ENCODE data around the gene AP1G1. TPM values are rescaled to one million over a fixed set of nuclear protein-coding genes. Genes with fewer than 3 reads are reported as not detected.

Gene AP1G1
- 72.7 and 73.0 TPM in 2 replicates for total RNA-seq
- long read RNA-seq, full-length matches to known transcripts: 43 of 102 reads
- long read RNA-seq, partial matches to known transcripts: 24 of 102 reads
- long read RNA-seq, other reads (novel, unspliced or antisense): 35 of 102 reads

DNA sequence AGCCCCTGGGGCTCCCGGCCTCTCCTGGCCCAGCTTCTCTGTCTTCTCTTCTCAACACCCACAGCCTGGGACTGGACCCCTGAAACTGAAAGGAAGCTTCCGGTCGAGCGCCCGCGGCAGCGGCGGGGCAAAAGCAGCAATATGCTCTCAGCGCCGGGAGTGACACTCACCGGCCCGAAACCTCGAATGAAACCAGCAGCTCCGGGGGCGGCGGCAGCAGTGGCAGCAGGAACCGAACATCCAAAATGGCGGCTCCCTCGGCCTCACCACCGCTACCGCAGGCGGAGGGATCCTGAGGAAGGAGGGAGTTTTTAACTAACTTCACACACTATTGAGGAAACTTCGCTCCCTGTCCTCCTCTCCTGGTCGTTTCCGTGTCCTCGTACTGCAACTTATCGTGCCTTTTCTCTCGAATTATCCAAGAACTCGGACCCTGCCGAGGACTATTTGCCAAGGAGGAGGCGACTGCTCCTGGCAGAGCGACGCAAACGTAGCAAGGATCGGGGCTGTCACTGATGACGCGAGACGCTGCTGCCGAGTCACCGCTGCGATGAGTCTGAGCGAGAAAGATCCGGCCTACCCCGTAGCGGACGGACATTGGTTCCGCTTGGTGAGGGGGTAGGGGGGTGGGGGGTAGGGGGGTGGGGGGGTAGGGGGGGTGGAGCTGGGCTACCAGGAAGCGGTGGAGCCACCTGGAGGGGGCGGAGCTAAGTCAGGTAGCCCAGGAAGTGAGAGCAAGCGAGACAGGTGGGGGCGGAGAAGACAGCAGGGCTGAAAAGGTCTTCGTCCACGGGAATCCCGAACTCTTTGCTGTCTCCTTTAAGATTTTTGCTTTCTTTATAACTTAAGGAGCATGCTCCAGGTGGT, at the start of gene AP1G1:
TSS of gene AP1G1 (minus strand) at position 242 of the 867 bp plus-strand sequence. CDS start 19,355 bp downstream, outside the sequence.
- Mint-ChIP-seq H3K36me3 (ENCODE audit: unreplicated experiment) (no peaks in the 10 kb centered on the region), H3K9me3 (ENCODE audit: unreplicated experiment) (no peaks in the 10 kb centered on the region)

DNA sequence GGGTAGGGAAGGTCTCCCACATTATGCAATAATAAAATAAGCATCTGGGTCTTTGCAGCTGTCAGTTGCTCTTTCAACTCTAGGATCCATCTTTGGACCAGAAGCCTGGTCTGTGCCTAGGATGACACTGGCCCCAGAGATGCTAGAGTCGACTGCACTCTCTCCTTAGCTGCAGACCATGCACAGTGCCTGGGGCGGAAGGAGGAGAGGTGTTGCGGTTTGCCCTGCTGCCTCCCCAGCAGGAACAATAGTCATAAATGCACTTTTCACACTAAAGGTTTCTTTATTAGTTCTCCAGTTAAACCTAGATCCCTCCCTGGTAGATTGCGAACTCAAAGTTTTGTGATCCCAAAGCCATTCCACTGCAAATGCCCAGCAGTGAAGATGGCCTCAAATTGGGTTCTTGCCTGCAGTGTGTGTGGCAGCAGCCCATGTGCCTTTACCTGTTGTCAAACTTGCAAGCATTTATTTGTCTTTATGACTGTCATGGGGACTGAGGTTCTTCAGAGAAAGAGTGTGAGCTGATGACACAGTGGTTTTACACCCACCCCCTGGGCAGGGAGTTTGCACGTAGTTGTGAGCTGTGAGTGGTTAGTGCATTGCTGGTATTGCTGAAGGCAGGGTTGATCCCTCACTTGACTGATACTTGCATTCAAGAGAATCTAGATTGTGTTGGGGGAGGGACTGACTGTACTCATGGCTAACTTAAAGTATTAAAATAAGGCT, 47.5 kb upstream of the AP1G1 start:
- H3K36me3 Mint-ChIP-seq (ENCODE audit: unreplicated experiment): peaks cover 27% of the 10 kb centered on the region
- no peak for DNase-seq (ENCODE audit: extremely low spot score, unreplicated experiment)
- H3K4me1 Mint-ChIP-seq (ENCODE audit: unreplicated experiment): peaks cover 5% of the 10 kb centered on the region
- no peak overlapping the region for H3K4me3 Mint-ChIP-seq (ENCODE audit: unreplicated experiment)
- no peaks in the 10 kb centered on the region for H3K27me3 Mint-ChIP-seq (ENCODE audit: unreplicated experiment)
- no peaks in the 10 kb centered on the region for H3K9me3 Mint-ChIP-seq (ENCODE audit: unreplicated experiment)
- H3K27ac Mint-ChIP-seq (ENCODE audit: unreplicated experiment): no peak overlapping the region
- TF ChIP-seq, protein P1, sequence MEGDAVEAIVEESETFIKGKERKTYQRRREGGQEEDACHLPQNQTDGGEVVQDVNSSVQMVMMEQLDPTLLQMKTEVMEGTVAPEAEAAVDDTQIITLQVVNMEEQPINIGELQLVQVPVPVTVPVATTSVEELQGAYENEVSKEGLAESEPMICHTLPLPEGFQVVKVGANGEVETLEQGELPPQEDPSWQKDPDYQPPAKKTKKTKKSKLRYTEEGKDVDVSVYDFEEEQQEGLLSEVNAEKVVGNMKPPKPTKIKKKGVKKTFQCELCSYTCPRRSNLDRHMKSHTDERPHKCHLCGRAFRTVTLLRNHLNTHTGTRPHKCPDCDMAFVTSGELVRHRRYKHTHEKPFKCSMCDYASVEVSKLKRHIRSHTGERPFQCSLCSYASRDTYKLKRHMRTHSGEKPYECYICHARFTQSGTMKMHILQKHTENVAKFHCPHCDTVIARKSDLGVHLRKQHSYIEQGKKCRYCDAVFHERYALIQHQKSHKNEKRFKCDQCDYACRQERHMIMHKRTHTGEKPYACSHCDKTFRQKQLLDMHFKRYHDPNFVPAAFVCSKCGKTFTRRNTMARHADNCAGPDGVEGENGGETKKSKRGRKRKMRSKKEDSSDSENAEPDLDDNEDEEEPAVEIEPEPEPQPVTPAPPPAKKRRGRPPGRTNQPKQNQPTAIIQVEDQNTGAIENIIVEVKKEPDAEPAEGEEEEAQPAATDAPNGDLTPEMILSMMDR (IDR thresholded peaks at IDR 0.05): no peak

More for the DNA sequence above, at the start of gene AP1G1:
- TF ChIP-seq, protein P1 (IDR thresholded peaks at IDR 0.05): no peak
- H3K4me1 Mint-ChIP-seq (ENCODE audit: unreplicated experiment): peaks cover 22% of the 10 kb centered on the region
- H3K27me3 Mint-ChIP-seq (ENCODE audit: unreplicated experiment): no peaks in the 10 kb centered on the region
- DNase-seq (ENCODE audit: extremely low spot score, unreplicated experiment): peak; percentile 96
- peak within 1 kb of the TSS; percentile 100 for H3K27ac Mint-ChIP-seq (ENCODE audit: unreplicated experiment)
- H3K4me3 Mint-ChIP-seq (ENCODE audit: unreplicated experiment): peak within 1 kb of the TSS; percentile 93

DNA sequence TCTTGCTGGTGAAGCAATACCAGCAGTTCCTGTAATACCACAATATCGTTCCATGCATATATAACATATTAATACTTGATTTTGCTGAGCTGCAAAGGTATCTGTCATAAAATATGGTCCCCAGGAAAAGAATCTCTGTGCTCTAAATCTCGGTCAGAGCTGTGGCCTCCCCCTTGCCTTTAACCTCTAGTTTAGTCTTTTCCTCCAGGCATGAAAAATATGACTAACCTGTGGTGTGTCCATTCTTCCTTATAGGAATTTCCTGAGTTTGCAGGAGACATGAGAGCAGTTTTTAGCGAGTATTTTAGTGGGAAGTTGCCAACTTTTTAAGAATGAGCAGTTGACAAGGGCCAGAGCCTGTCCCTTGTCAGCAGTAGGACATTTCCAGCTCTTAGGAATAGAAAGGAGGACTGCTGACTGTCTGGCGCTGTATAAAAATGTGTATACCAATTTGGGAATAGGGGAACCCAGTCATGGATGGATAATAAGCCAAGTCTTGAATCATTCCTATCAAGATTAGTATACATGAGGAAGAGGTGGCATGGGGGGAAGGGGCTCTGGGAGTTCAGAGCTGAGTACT, 45.8 kb upstream of the AP1G1 start:
- H3K4me1 Mint-ChIP-seq (ENCODE audit: unreplicated experiment): peaks cover 5% of the 10 kb centered on the region
- H3K9me3 Mint-ChIP-seq (ENCODE audit: unreplicated experiment): no peaks in the 10 kb centered on the region
- peaks cover 29% of the 10 kb centered on the region for H3K36me3 Mint-ChIP-seq (ENCODE audit: unreplicated experiment)
- H3K4me3 Mint-ChIP-seq (ENCODE audit: unreplicated experiment): no peak overlapping the region
- H3K27me3 Mint-ChIP-seq (ENCODE audit: unreplicated experiment): no peaks in the 10 kb centered on the region
- TF ChIP-seq, protein P1 (IDR thresholded peaks at IDR 0.05): no peak
- DNase-seq (ENCODE audit: extremely low spot score, unreplicated experiment): no peak
- no peak overlapping the region for H3K27ac Mint-ChIP-seq (ENCODE audit: unreplicated experiment)

DNA sequence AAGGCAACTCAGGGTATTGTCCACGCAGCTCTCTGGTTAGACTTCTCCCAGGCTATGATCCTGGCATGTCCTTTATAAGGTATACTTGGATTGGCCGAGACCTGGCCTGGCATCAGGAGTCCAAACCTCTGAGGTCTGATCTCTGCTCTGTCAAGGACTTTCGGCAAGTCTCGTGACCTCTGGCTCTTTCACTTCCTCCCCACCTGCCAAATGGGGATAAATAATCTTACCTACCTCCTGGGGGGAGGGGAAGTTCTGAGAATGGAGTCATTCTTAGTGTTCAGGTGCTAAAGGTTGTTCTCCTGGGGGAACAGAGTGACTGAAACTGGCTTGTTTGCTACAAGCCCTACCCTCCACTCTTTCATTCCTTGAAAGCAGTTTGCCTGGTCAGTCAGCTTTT, 44.8 kb upstream of the AP1G1 start:
- TF ChIP-seq, protein P1 (IDR thresholded peaks at IDR 0.05): no peak
- Mint-ChIP-seq H3K36me3 (ENCODE audit: unreplicated experiment) (peaks cover 29% of the 10 kb centered on the region), H3K27ac (ENCODE audit: unreplicated experiment) (no peak overlapping the region), H3K27me3 (ENCODE audit: unreplicated experiment) (no peaks in the 10 kb centered on the region), H3K4me1 (ENCODE audit: unreplicated experiment) (no peaks in the 10 kb centered on the region), H3K4me3 (ENCODE audit: unreplicated experiment) (no peak overlapping the region), H3K9me3 (ENCODE audit: unreplicated experiment) (no peaks in the 10 kb centered on the region)
- no peak for DNase-seq (ENCODE audit: extremely low spot score, unreplicated experiment)
